GM20431 (cell line): ENCODE results near the gene SLC39A3.

Experiments used
- in situ Hi-C: fragments of 300-500 bp; cut with MseI, MboI; formaldehyde crosslinking; loops from one replicate; pipeline ENCODE4 v1.15.0; 2020; ENCODE audit warnings: low sequenced_read_pairs; ENCODE audit not compliant: unreplicated experiment

SLC39A3 gene

GRCh38 chr19:2754659-2755447 is 15.0 kb upstream of the SLC39A3 start:
- in situ Hi-C loops: loop anchor here (10.0 kb wide), 1 partner anchor 90 kb away; no protein-coding TSS in a partner anchor

- in situ Hi-C loops: loop anchor here (10.0 kb wide), 1 partner anchor 87 kb away; no protein-coding TSS in a partner anchor
Observed at GRCh38 chr19:2751438-2751830, 11.6 kb upstream of the SLC39A3 start.

- in situ Hi-C loops: loop anchor here (10.0 kb wide), 1 partner anchor 86 kb away; no protein-coding TSS in a partner anchor
Observed at GRCh38 chr19:2750808-2751437, 11.1 kb upstream of the SLC39A3 start.

GRCh38 chr19:2747349-2747748 is 7.5 kb upstream of the SLC39A3 start:
- in situ Hi-C loops: no loop called here

- in situ Hi-C loops: no loop called here
Observed at GRCh38 chr19:2744113-2744512, 4.3 kb upstream of the SLC39A3 start.

- in situ Hi-C loops: no loop called here
Observed at GRCh38 chr19:2743099-2743498, 3.3 kb upstream of the SLC39A3 start.

- in situ Hi-C loops: no loop called here
Observed at GRCh38 chr19:2740314-2740656, 468 bp upstream of the SLC39A3 start.

- in situ Hi-C loops: no loop called here
Observed at GRCh38 chr19:2736550-2737190, 3.1 kb downstream of the SLC39A3 start.

- in situ Hi-C loops: no loop called here
Observed at GRCh38 chr19:2735374-2735773, 4.4 kb downstream of the SLC39A3 start.

GRCh38 chr19:2734589-2735288 is 5.1 kb downstream of the SLC39A3 start:
- in situ Hi-C loops: no loop called here

GRCh38 chr19:2733930-2734588 is 5.8 kb downstream of the SLC39A3 start:
- in situ Hi-C loops: no loop called here

- in situ Hi-C loops: no loop called here
Observed at GRCh38 chr19:2732883-2733282, 6.9 kb downstream of the SLC39A3 start.

- in situ Hi-C loops: no loop called here
Observed at GRCh38 chr19:2732157-2732725, 7.6 kb downstream of the SLC39A3 start.

GRCh38 chr19:2731181-2731995 is 8.4 kb downstream of the SLC39A3 start:
- in situ Hi-C loops: no loop called here

- in situ Hi-C loops: no loop called here
Observed at GRCh38 chr19:2729943-2730818, 9.6 kb downstream of the SLC39A3 start.

- in situ Hi-C loops: no loop called here
Observed at GRCh38 chr19:2728783-2729387, 10.9 kb downstream of the SLC39A3 start.

GRCh38 chr19:2727640-2727944 is 12.2 kb downstream of the SLC39A3 start:
- in situ Hi-C loops: no loop called here
